ENCODE measurements around the gene SENP6. TPM values are rescaled to one million over a fixed set of nuclear protein-coding genes. Genes with fewer than 3 reads are reported as not detected.
"Not testable (repeated sequence)": the region's sequence is repeated elsewhere in the genome, so short reads cannot be mapped to it uniquely, and the experiment has no call there.

The SENP6 gene
- total and polyA plus RNA-seq, 2 experiments from 2014 or later, result 35.9 to 102 TPM

DNA sequence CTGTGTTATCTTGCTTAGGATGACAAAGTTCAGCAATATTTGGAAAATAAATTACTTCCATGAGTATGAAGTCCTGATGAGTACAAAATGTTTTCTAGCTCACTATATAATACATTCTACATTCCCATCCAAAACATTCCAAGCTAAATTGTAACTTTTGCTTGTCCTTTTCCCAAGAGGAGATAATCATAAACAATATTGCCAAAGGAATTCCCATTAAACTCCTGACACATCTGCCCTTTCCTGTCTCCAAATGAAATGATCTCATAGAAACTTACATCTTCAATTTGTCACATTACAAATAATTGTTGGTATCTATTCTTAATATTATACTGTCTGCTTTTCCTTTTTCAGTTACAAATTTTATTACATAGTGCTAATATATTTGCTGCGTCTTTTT is 20.4 kb upstream of the SENP6 start:
- Histone ChIP-seq H3K27ac (no peak overlapping the region), H3K4me2 (no peak overlapping the region), H2AFZ (no peak overlapping the region), H3K9me3 (ENCODE audit: low read depth) (no peaks in the 10 kb centered on the region), H3K79me2 (no peaks in the 10 kb centered on the region), H3K4me3 (no peak overlapping the region), H3K36me3 (replicated peaks; ENCODE audit: insufficient read depth, low read depth) (no peaks in the 10 kb centered on the region), H3K4me1 (ENCODE audit: insufficient read depth) (no peaks in the 10 kb centered on the region), H3K9me2 (replicated peaks; ENCODE audit: insufficient read depth) (no peaks in the 10 kb centered on the region), H3K27me3 (no peaks in the 10 kb centered on the region), H4K20me1 (ENCODE audit: insufficient read depth, poor library complexity, severe bottlenecking) (no peaks in the 10 kb centered on the region)
- WGBS (ENCODE audit: low lambda C conversion rate, missing lambda C conversion rate), result 92% methylated on average over 1 of the region's 1 CpG
- DNase-seq (ENCODE audit: low spot score), result no peak
- TF ChIP-seq EZH2 (IDR thresholded peaks at IDR 0.05; ENCODE audit: borderline replicate concordance) (no peak), EZH2phosphoT487 (IDR thresholded peaks at IDR 0.05; ENCODE audit: low read depth, severe bottlenecking, unreplicated experiment) (no peak)
- TF ChIP-seq, protein P1, sequence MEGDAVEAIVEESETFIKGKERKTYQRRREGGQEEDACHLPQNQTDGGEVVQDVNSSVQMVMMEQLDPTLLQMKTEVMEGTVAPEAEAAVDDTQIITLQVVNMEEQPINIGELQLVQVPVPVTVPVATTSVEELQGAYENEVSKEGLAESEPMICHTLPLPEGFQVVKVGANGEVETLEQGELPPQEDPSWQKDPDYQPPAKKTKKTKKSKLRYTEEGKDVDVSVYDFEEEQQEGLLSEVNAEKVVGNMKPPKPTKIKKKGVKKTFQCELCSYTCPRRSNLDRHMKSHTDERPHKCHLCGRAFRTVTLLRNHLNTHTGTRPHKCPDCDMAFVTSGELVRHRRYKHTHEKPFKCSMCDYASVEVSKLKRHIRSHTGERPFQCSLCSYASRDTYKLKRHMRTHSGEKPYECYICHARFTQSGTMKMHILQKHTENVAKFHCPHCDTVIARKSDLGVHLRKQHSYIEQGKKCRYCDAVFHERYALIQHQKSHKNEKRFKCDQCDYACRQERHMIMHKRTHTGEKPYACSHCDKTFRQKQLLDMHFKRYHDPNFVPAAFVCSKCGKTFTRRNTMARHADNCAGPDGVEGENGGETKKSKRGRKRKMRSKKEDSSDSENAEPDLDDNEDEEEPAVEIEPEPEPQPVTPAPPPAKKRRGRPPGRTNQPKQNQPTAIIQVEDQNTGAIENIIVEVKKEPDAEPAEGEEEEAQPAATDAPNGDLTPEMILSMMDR (IDR thresholded peaks at IDR 0.05; ENCODE audit: poor library complexity), result no peak

DNA sequence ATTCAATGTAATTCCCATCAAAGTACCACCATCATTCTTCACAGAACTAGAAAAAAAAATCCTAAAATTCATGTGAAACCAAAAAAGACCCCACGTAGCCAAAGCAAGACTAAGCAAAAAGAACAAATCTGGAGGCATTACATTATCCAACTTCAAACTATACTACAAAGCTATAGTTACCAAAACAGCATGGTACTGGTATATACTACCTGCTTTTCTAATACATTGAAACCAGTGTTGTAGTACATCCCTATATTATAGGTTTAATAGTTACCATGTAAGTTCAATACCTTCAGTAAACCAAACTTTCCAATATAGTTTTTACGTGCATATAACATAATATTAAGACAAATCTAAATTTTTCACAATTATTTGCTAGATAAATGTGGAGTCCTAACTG is 17.1 kb upstream of the SENP6 start:
- not testable (repeated sequence) for H3K9me3 ChIP-seq (ENCODE audit: low read depth); H3K4me2 ChIP-seq; H3K27ac ChIP-seq; H3K79me2 ChIP-seq; H3K27me3 ChIP-seq; H2AFZ ChIP-seq; H4K20me1 ChIP-seq (ENCODE audit: insufficient read depth, poor library complexity, severe bottlenecking); DNase-seq (ENCODE audit: low spot score); H3K4me1 ChIP-seq (ENCODE audit: insufficient read depth); H3K36me3 ChIP-seq (replicated peaks; ENCODE audit: insufficient read depth, low read depth); H3K4me3 ChIP-seq; H3K9me2 ChIP-seq (replicated peaks; ENCODE audit: insufficient read depth)
- WGBS (ENCODE audit: low lambda C conversion rate, missing lambda C conversion rate), result 72% methylated on average over 2 of the region's 2 CpGs

DNA sequence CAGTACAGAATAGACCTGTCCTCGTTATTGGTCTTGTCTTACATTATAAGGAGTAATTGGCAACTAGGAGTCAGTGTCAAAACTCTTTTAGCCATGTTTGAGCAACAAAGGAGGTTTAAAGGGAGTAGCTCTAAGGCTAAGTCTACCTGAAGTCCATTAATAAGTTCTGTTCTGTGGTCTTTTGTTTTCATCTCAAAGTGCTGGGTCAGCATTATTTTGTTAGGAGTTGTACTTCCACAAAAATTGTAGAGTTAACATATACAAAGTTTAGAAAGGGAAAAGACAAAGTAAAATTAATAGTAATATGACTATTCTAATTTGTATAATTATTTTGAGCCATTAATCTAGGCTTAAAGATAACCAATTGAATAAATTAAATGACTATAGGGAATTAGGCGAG is 12.7 kb upstream of the SENP6 start:
- no peaks in the 10 kb centered on the region for H3K36me3 ChIP-seq (replicated peaks; ENCODE audit: insufficient read depth, low read depth)
- no peak for DNase-seq (ENCODE audit: low spot score)
- H3K4me1 ChIP-seq (ENCODE audit: insufficient read depth), result no peaks in the 10 kb centered on the region
- no peaks in the 10 kb centered on the region for H3K79me2 ChIP-seq
- H3K9me3 ChIP-seq (ENCODE audit: low read depth), result no peaks in the 10 kb centered on the region
- no peaks in the 10 kb centered on the region for H3K27me3 ChIP-seq
- no peak for TF ChIP-seq EZH2 (IDR thresholded peaks at IDR 0.05; ENCODE audit: borderline replicate concordance)
- no peak for TF ChIP-seq EZH2phosphoT487 (IDR thresholded peaks at IDR 0.05; ENCODE audit: low read depth, severe bottlenecking, unreplicated experiment)
- TF ChIP-seq, protein P1 (IDR thresholded peaks at IDR 0.05; ENCODE audit: poor library complexity), result no peak
- H4K20me1 ChIP-seq (ENCODE audit: insufficient read depth, poor library complexity, severe bottlenecking), result no peaks in the 10 kb centered on the region
- H3K4me3 ChIP-seq, result no peak overlapping the region
- no peaks in the 10 kb centered on the region for H3K9me2 ChIP-seq (replicated peaks; ENCODE audit: insufficient read depth)
- 90% methylated on average over 2 of the region's 2 CpGs for WGBS (ENCODE audit: low lambda C conversion rate, missing lambda C conversion rate)
- H2AFZ ChIP-seq, result no peak overlapping the region
- no peak overlapping the region for H3K4me2 ChIP-seq
- H3K27ac ChIP-seq, result no peak overlapping the region

DNA sequence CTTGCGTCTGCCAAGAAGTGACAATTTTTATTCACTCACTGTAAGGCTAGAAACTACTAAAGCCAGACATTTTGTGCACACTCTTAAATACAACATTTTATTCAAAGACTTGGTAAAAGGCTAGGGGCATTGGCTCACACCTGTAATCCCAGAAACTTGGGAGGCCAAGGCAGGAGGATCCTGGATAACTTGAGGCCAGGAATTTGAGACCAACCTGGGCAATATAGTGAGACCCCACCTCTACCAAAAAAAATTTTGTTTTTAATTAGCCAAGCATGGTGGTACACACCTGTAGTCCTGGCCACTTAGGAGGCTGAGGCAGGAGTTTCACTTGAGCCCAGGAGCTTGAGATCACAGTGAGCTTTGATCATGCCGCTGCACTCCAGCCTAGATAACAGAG is 11.3 kb upstream of the SENP6 start:
- H2AFZ ChIP-seq, result no peak overlapping the region
- no peak overlapping the region for H3K4me3 ChIP-seq
- no peaks in the 10 kb centered on the region for H3K9me3 ChIP-seq (ENCODE audit: low read depth)
- H3K27ac ChIP-seq, result no peak overlapping the region
- H3K36me3 ChIP-seq (replicated peaks; ENCODE audit: insufficient read depth, low read depth), result no peaks in the 10 kb centered on the region
- no peaks in the 10 kb centered on the region for H3K79me2 ChIP-seq
- H4K20me1 ChIP-seq (ENCODE audit: insufficient read depth, poor library complexity, severe bottlenecking), result no peaks in the 10 kb centered on the region
- TF ChIP-seq EZH2 (IDR thresholded peaks at IDR 0.05; ENCODE audit: borderline replicate concordance) (no peak), EZH2phosphoT487 (IDR thresholded peaks at IDR 0.05; ENCODE audit: low read depth, severe bottlenecking, unreplicated experiment) (no peak)
- TF ChIP-seq, protein P1 (IDR thresholded peaks at IDR 0.05; ENCODE audit: poor library complexity), result no peak
- H3K4me1 ChIP-seq (ENCODE audit: insufficient read depth), result no peaks in the 10 kb centered on the region
- no peaks in the 10 kb centered on the region for H3K27me3 ChIP-seq
- 98% methylated on average over 2 of the region's 2 CpGs for WGBS (ENCODE audit: low lambda C conversion rate, missing lambda C conversion rate)
- H3K4me2 ChIP-seq, result no peak overlapping the region
- no peak for DNase-seq (ENCODE audit: low spot score)
- no peaks in the 10 kb centered on the region for H3K9me2 ChIP-seq (replicated peaks; ENCODE audit: insufficient read depth)

DNA sequence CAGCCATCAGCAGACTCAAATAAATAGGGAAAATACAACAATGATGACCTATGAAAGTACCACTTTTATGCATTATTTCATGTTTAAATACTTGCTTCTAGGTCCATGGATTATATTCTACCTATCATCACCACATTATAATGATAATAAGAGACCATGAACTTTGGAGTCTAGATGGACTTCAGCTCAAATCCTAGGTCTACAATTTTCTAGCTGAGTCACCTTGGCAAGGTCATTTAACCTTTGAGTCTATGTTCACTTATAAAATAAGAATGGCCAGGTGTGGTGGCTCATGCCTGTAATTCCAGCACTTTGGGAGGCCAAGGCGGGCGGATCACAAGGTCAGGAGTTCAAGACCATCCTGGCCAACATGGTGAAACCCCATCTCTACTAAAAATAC is 5.3 kb upstream of the SENP6 start:
- not testable (repeated sequence) for H2AFZ ChIP-seq; H3K4me3 ChIP-seq; H3K27ac ChIP-seq; H3K4me2 ChIP-seq; H3K36me3 ChIP-seq (replicated peaks; ENCODE audit: insufficient read depth, low read depth); H3K27me3 ChIP-seq; DNase-seq (ENCODE audit: low spot score); H3K9me2 ChIP-seq (replicated peaks; ENCODE audit: insufficient read depth); H4K20me1 ChIP-seq (ENCODE audit: insufficient read depth, poor library complexity, severe bottlenecking); H3K9me3 ChIP-seq (ENCODE audit: low read depth)
- H3K79me2 ChIP-seq, result peaks cover 19% of the 10 kb centered on the region
- peaks cover 13% of the 10 kb centered on the region for H3K4me1 ChIP-seq (ENCODE audit: insufficient read depth)
- 93% methylated on average over 2 of the region's 2 CpGs for WGBS (ENCODE audit: low lambda C conversion rate, missing lambda C conversion rate)

Measured in hepatocyte (in vitro differentiated cells).